Body of pancreas (tissue), 4 donors: Measurements from ENCODE around the gene NEURL4. TPM values are rescaled to one million over a fixed set of nuclear protein-coding genes. Genes with fewer than 3 reads are reported as not detected.

Experiments
- ATAC-seq: fragments of 150-250 bp; one replicate; pipeline ENCODE4 v1.9.1; 2016
- DNase-seq, 4 donors: peaks; one replicate each; pipeline ENCODE4 v3.0.0-alpha.2; 2019
- H3K27ac ChIP-seq, 4 donors: fragments of 200-600 bp; sonication (generic); 1 replicate in 3 of 4; 2 replicates in 1 of 4; pipeline versions ENCODE4 v1.5.1 to v1.6.1; 2016 to 2019; ENCODE audit warnings: mild to moderate bottlenecking in 1 of 4, mixed read lengths in 1 of 4, moderate library complexity in 1 of 4
- H3K27me3 ChIP-seq, 2 donors: fragments of 200-600 bp; sonication (generic); one replicate each; pipeline ENCODE4 v1.6.0; 2016; ENCODE audit warnings: mild to moderate bottlenecking in 1 of 2
- H3K36me3 ChIP-seq, 2 donors: fragments of 200-600 bp; sonication (generic); replicated peaks in 1 of 2; 2 replicates each; pipeline ENCODE4 v1.5.1; 2016; ENCODE audit warnings: low read depth in 2 of 2; ENCODE audit not compliant: insufficient read depth in 1 of 2
- H3K4me1 ChIP-seq: fragments of 200-600 bp; sonication (generic); one replicate; pipeline ENCODE4 v1.6.0; 2016
- H3K4me3 ChIP-seq, 2 donors: fragments of 200-600 bp; sonication (generic); 1 replicate in 1 of 2; 2 replicates in 1 of 2; pipeline ENCODE4 v1.5.1; 2016 to 2019
- H3K9me3 ChIP-seq, 3 donors: fragments of 200-600 bp; sonication (generic); 1 replicate in 2 of 3; 2 replicates in 1 of 3; pipeline ENCODE4 v1.5.1; 2016
- POLR2A ChIP-seq, 3 donors: fragments of 450-650 bp; IDR thresholded peaks; one replicate each; pipeline ENCODE4 v1.6.1; 2016; ENCODE audit warnings: antibody characterized with exemption in 3 of 3, mild to moderate bottlenecking in 2 of 3
- WGBS, 2 donors: methylation state at CpG; one replicate each; pipeline ENCODE4 v1.1.5; 2017; 5-methylcytosine and 5-hydroxymethylcytosine counted together
- intact Hi-C: fragments of 100-400 bp; cut with DNase I; formaldehyde crosslinking; loops from one replicate; pipeline ENCODE4 v1.15.1; 2023
- total RNA-seq, 2 donors: library from RNA; depleted of rRNA; stranded (reverse); fragments of >200 nt; gene quantifications; one replicate each; pipeline ENCODE4 v1.1.0, GENCODE V29; 2016
- TF ChIP-seq, protein P1 (sequence below), 7 experiments: fragments of 450-650 bp in 4 of 7; fragments of 200-600 bp in 3 of 7; sonication (generic) in 3 of 7; IDR thresholded peaks; one replicate each; pipeline ENCODE4 v1.5.1; 2016 to 2019; ENCODE audit warnings: antibody characterized with exemption in 7 of 7

NEURL4 gene
- total RNA-seq, 2 donors from 2014 or later = 28.8 to 41.2 TPM

DNA sequence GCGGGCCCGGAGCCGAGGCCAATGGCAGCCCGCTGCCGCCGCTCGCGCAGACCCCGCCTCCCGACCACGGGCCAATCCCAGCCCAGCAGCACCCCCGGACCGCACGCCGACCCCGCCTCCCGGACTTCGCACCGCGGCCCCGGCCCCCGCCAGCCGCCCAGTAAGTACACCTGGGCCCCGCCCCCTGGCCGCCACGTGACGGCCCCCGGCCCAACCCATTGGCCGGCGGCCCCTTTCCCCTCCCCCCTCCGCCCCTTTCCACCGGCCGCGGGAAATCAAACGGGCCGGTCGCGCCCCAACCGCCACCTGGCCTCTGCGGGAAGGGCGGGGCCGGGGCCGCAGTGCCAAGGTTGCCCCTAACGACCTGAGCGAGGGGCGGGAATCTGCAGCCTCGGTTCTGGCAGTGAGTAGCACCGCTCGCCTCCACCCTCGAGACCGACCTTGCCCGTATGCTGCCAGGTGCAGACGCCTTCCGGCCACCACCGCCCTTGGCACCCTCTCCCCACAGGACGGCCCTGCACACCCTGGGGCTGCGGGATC lies 34.5 kb downstream of the NEURL4 start, which contains the start of gene YBX2:
TSS of gene YBX2 (minus strand) at position 26 of the 540 bp plus-strand sequence. CDS start 139 bp downstream, outside the sequence.
- intact Hi-C loops = no loop called here
- TF ChIP-seq, protein P1, sequence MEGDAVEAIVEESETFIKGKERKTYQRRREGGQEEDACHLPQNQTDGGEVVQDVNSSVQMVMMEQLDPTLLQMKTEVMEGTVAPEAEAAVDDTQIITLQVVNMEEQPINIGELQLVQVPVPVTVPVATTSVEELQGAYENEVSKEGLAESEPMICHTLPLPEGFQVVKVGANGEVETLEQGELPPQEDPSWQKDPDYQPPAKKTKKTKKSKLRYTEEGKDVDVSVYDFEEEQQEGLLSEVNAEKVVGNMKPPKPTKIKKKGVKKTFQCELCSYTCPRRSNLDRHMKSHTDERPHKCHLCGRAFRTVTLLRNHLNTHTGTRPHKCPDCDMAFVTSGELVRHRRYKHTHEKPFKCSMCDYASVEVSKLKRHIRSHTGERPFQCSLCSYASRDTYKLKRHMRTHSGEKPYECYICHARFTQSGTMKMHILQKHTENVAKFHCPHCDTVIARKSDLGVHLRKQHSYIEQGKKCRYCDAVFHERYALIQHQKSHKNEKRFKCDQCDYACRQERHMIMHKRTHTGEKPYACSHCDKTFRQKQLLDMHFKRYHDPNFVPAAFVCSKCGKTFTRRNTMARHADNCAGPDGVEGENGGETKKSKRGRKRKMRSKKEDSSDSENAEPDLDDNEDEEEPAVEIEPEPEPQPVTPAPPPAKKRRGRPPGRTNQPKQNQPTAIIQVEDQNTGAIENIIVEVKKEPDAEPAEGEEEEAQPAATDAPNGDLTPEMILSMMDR (IDR thresholded peaks at IDR 0.05) = peak in 1 of 7 experiments; percentile 9
- TF ChIP-seq POLR2A (IDR thresholded peaks at IDR 0.05) = no peak
- Histone ChIP-seq H3K27me3 (no peaks in the 10 kb centered on the region), H3K27ac (no peak within 1 kb of the TSS), H3K4me1 (peaks cover 32% of the 10 kb centered on the region), H3K36me3 (no peaks in the 10 kb centered on the region), H3K4me3 (no peak within 1 kb of the TSS), H3K9me3 (no peaks in the 10 kb centered on the region)
- peak; percentile 76 to 86 (median 82) for DNase-seq
- WGBS, 2 donors = 1 to 2% methylated on average over 5 to 37 of the region's 57 CpGs
- ATAC-seq = peak; percentile 69

DNA sequence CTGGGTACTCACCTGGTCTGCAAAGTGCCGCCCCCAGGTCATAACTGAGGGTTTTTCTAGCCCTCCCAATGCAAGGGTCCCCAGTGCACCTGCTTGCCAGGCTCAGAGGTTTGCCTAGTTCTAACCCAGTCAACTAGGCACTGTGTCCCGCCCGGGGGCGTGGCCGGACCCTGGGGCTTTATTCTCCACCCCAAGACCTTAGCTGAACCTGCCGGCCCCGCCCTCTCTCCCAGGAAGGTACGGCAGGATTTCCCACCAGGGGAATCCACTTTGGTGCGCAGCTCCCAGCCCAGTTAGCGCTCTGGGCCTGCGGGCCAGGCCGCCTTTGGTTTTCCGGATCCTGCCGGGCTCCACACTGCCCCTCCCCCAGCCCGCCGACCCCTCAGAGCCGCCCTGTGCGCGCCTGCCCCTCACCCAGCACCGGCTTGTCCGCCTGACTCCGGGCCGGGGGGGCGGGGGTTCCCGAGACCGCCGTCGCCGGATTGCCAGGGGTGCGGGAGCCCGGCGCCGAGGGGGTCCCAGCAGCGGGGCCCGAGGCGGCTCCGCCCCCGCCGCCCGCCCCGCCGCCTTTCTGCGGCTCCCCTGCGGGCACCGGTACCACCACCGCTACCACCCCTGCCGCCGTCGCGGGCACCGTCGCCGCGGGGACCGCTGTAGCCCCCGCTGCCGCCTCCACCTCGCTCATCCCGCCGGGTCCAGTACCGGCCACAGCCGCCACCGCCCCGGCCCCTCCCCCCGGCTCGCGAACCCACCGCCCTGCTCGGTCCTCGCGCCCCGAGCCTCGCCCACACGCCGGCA lies 35.1 kb downstream of the NEURL4 start:
- Histone ChIP-seq H3K27me3 (no peaks in the 10 kb centered on the region), H3K9me3 (no peaks in the 10 kb centered on the region), H3K4me1 (peaks cover 32% of the 10 kb centered on the region), H3K27ac (no peak overlapping the region), H3K4me3 (no peak overlapping the region), H3K36me3 (no peaks in the 10 kb centered on the region)
- DNase-seq (peak; percentile 46 to 74 (median 49)), ATAC-seq (no peak)
- TF ChIP-seq, protein P1 (IDR thresholded peaks at IDR 0.05) = no peak
- TF ChIP-seq POLR2A (IDR thresholded peaks at IDR 0.05) = peak in 1 of 3 donors; percentile 6
- 12 to 20% methylated on average over 1 to 32 of the region's 75 CpGs for WGBS, 2 donors
- intact Hi-C loops = no loop called here

DNA sequence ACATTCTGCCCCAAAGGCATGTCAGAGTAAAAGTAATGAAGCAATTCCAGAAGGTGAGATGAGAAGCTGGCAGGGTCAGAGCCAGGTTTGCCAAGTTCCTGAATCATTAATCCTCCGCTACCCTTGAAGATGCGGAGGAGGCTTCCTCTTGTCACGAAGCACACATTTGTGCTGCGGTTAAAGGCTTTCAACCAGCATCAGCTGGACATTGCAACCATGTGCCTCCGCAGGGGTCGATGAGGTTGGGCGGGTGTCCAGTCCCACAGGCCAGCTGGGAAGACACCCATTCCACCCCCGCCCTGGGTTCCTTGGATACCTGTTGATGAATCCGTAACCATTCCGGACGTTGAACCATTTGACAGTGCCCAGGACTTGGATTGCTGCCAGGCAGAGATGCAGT lies 36.0 kb downstream of the NEURL4 start:
- H3K4me3 ChIP-seq = no peak overlapping the region
- no peak overlapping the region for H3K27ac ChIP-seq
- intact Hi-C loops = no loop called here
- peaks cover 32% of the 10 kb centered on the region for H3K4me1 ChIP-seq
- H3K9me3 ChIP-seq = no peaks in the 10 kb centered on the region
- WGBS, 2 donors = 44 to 82% methylated on average over 3 to 11 of the region's 11 CpGs
- ATAC-seq (no peak), DNase-seq (peak in 1 of 4 donors; percentile 29)
- no peaks in the 10 kb centered on the region for H3K27me3 ChIP-seq
- TF ChIP-seq, protein P1 (IDR thresholded peaks at IDR 0.05) = no peak
- TF ChIP-seq POLR2A (IDR thresholded peaks at IDR 0.05) = no peak
- no peaks in the 10 kb centered on the region for H3K36me3 ChIP-seq

DNA sequence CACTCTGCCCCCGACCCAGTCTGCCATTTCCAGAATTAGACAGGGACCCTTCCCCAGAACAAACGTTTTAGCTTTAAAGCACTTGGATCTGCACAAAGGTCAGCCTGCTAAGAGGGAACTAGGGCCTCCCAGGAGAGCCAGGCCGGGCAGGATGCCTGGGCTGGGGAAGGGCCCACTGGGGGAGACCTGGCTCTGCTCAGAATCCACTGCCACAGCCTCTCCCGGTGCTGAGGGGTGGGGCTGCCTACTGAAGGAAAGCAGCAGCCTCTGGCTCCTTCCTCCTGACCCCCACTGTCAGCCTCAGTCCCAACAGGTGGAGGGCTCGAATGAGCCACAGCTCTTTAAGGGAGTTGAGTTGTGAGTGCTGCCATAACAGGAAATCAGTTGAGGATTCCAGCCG lies 36.4 kb downstream of the NEURL4 start:
- TF ChIP-seq POLR2A (IDR thresholded peaks at IDR 0.05) = no peak
- TF ChIP-seq, protein P1 (IDR thresholded peaks at IDR 0.05) = no peak
- 51 to 56% methylated on average over 2 to 6 of the region's 6 CpGs for WGBS, 2 donors
- no peaks in the 10 kb centered on the region for H3K27me3 ChIP-seq

More for the DNA sequence above, 36.4 kb downstream of the NEURL4 start:
- ATAC-seq (no peak), DNase-seq (no peak)
- Histone ChIP-seq H3K4me1 (peaks cover 32% of the 10 kb centered on the region), H3K9me3 (no peaks in the 10 kb centered on the region), H3K36me3 (no peaks in the 10 kb centered on the region), H3K4me3 (no peak overlapping the region), H3K27ac (no peak overlapping the region)
- intact Hi-C loops = no loop called here
